ENCODE data around the gene PRDM16.

PRDM16 gene

GRCh38 chr1:3262681-3263286 is 193.8 kb downstream of the PRDM16 start:
- DNase-seq: no peak

GRCh38 chr1:3263790-3264189 is 194.8 kb downstream of the PRDM16 start:
- DNase-seq: no peak

- no peak for DNase-seq
Observed at GRCh38 chr1:3264456-3264855, 195.5 kb downstream of the PRDM16 start.

GRCh38 chr1:3265835-3266805 is 197.1 kb downstream of the PRDM16 start:
- DNase-seq: no peak

GRCh38 chr1:3266870-3267549 is 198.0 kb downstream of the PRDM16 start:
- no peak for DNase-seq

GRCh38 chr1:3267550-3268270 is 198.7 kb downstream of the PRDM16 start:
- DNase-seq: no peak

- no peak for DNase-seq
Observed at GRCh38 chr1:3268281-3268680, 199.3 kb downstream of the PRDM16 start.

GRCh38 chr1:3270403-3271245 is 201.6 kb downstream of the PRDM16 start:
- no peak for DNase-seq

- no peak for DNase-seq
Observed at GRCh38 chr1:3271866-3272265, 202.9 kb downstream of the PRDM16 start.

- no peak for DNase-seq
Observed at GRCh38 chr1:3272321-3273045, 203.5 kb downstream of the PRDM16 start.

GRCh38 chr1:3273447-3273846 is 204.4 kb downstream of the PRDM16 start:
- DNase-seq: no peak

GRCh38 chr1:3274972-3275371 is 206.0 kb downstream of the PRDM16 start:
- no peak for DNase-seq

- no peak for DNase-seq
Observed at GRCh38 chr1:3275471-3276340, 206.7 kb downstream of the PRDM16 start.

- DNase-seq: no peak
Observed at GRCh38 chr1:3276341-3276800, 207.4 kb downstream of the PRDM16 start.

GRCh38 chr1:3277011-3277471 is 208.0 kb downstream of the PRDM16 start:
- no peak for DNase-seq

- DNase-seq: no peak
Observed at GRCh38 chr1:3277623-3278022, 208.6 kb downstream of the PRDM16 start.

GRCh38 chr1:3278416-3279181 is 209.6 kb downstream of the PRDM16 start:
- DNase-seq: no peak

GRCh38 chr1:3279182-3279470 is 210.1 kb downstream of the PRDM16 start:
- DNase-seq: no peak

GRCh38 chr1:3281735-3282134 is 212.7 kb downstream of the PRDM16 start:
- DNase-seq: no peak
